GM21515 (cell line): Measurements from ENCODE around the gene CDK9.

Source experiments
- ATAC-seq: cut with Tn5 transposase; IDR thresholded peaks from one replicate; pipeline ENCODE4 v1.9.1; 2021; ENCODE audit not compliant: unreplicated experiment

CDK9 gene

DNA sequence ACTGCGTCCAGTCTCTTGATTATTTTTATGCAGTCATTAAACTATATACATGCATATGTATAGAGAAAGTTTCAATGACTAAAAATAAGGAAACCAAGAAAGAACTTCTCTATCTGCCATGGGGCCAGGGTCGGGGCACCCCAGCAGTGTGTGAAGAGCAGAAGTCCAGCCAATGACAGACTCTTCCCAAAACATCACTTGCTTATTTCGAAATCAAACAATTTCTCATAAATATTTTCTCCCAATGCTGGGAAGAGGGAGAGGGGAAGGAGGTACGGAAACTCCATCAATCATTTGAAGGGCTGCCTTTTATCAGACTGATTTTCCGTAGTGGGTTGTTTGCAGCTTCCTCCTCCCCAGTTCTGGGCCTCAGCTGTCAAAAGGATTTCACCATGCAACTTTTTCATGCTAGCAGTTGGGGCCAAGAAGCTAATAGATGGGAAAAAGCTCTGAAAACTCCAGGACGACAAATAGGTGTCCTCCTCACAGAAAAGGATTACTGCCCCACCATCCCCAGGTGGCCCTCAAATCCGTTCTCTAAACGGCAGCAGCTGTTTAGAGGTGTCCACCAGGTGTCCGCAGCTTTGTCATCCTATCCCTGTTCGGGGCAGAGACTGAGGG, 16.2 kb downstream of the CDK9 start:
- no peak for ATAC-seq

DNA sequence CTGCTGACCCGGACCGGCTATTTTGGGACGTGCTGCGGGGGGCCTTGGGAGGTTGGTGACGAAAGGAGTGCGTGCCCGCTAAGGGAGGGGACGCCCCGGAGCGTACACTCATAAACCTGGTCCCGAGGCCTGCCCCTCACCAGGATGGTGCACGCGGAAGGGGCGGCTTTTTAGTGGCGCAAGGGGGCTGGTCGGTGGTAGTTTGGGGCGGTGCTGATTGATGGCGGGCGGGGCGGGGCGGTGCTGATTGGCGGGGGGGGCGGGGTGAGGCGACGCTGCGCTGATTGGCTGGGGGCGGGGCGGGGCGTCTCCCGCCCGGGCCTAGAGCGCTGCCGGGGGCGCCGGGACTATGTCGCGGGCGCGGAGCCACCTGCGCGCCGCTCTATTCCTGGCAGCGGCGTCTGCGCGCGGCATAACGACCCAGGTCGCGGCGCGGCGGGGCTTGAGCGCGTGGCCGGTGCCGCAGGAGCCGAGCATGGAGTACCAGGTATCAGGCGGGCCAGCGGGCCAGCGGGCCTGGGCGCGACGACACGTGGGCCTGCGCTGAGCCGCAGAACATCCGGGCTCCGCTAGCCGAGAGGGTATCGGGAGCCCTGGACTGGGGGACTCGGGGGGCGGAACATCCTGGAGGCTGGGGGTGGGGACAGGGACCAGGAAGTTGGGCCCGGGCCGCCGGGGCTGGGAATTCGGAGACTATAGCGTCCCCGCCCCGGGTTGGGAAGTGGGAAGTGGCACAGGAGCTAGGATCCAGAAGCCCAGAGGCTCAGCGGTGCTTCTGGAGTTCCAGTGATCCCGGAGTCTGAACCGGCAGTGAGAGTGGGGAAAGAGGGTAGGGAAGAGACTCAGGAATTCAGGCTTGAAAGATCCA, 17.0 kb downstream of the CDK9 start, which contains the start of gene FPGS:
TSS of gene FPGS (plus strand) at position 307 of the 868 bp plus-strand sequence. CDS start at position 350, 43 bp downstream.
- peak; percentile 68 for ATAC-seq

DNA sequence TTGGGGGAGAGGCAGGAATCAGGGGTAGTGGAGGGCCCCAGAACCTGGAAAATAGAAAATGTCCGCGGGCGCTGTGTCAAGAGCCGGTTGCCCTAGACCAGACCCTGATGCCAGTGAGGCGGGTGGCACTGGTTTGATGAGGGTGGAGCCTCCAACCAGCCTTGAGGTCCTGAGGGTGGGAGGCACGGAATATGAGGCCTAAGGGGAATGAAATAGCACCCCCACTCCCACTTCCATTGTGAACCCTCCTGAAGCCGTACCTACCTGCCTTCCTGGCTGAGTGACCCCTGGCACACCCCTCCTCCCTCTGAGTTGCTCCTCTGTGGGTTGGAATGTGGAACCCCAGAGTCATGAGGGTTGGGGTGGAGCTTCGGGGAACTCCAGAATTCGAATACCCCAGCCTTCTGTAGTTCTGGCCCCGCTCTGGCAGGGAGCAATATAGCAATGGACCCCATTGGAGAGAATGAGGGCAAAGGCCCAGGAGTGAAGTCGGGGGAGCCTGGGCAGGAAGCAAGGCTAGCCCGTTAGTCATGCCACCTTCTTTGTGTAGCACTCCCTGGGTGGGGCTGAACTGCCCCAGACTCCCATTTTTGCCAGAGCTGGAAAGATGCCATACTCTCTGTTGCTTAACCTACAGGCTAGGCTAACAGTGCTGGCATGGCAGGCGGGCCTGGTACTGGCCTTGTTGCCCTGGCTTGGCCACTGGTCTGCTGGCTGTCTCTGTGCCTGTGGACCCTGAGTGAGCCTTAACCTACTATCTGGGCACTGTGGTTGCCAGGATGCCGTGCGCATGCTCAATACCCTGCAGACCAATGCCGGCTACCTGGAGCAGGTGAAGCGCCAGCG, 17.9 kb downstream of the CDK9 start:
- ATAC-seq, result no peak

DNA sequence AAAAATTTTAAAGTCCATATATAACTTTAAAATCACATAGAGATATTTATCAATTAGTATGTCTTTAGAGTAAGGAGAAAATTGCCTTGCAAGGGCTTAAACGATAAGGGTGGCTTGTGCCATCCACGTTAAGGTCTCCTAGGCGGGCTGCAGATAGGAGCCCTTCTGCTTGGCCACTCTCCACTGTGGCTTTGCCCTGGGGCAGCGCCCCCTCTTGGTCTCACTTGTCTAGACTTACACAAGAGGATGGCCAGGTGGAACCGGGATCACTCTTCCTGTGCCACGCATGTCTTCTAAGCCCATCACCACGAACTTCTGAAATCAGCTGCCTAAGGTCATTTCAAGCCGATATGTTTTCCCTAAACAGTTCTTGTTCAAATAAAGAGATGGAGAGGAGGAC, 19.8 kb downstream of the CDK9 start:
- no peak for ATAC-seq

DNA sequence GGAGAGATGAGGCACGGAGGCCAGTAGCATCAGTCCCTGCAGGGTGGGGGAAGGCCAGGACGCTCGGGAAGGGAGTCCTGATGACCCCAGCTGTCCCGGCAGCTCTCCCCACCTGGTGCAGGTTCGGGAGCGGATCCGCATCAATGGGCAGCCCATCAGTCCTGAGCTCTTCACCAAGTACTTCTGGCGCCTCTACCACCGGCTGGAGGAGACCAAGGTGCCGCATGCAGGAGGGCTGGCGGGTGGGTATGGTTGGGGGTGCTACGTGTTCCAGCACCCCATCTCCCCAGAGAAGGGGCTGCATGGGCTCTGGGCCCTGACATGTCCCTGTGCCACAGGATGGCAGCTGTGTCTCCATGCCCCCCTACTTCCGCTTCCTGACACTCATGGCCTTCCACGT, 21.0 kb downstream of the CDK9 start:
- no peak for ATAC-seq

DNA sequence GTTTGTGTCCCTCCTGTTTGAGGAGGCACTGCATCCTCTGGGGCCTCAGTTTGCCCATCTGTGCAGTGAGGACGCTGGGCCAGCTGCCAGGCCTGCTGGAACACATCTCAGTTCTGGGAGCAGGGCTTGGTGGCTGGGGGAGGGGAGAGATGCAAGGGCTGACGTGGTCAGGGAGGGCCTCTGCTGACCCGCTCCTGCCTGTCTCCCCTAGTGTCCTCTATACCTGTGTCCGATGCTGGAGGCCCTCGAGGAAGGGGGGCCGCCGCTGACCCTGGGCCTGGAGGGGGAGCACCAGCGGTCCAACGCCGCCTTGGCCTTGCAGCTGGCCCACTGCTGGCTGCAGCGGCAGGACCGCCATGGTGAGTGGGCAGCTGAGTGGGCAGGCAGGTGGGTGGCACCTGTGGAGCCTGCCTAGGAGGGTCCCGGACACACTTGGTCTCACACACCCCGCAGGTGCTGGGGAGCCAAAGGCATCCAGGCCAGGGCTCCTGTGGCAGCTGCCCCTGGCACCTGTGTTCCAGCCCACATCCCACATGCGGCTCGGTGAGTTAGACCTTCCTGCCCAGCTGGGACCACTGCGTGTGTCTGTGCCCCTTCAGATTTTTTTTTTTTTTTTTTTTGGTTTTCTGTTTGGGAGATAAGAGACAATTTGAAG, 22.6 kb downstream of the CDK9 start:
- ATAC-seq, result no peak

DNA sequence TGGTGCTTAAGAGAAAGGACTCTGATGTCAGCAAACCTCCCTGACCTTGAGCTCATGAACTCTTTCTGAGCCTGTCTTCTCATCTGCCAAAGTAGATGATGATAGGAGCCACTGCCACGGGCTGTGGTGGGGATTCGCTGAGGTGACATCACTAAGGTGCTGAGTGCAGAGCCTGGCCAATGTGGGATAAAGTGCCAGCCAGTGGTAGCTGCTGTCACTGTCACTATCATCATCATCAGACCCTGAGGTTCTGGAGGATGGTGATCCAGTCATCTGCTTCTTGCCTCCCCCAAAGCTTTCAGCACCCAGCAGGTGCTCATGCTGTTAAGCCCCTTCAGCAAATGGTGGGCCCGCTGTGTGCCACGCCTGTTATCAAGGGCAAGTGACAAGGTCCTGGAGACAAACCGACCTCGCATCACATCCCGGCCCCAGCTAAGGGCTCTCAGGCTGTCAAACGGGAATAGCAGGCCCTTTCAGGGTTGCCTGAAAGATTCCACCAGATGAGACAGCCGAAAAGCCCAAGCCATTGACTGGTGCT, 23.2 kb downstream of the CDK9 start:
- ATAC-seq, result no peak

DNA sequence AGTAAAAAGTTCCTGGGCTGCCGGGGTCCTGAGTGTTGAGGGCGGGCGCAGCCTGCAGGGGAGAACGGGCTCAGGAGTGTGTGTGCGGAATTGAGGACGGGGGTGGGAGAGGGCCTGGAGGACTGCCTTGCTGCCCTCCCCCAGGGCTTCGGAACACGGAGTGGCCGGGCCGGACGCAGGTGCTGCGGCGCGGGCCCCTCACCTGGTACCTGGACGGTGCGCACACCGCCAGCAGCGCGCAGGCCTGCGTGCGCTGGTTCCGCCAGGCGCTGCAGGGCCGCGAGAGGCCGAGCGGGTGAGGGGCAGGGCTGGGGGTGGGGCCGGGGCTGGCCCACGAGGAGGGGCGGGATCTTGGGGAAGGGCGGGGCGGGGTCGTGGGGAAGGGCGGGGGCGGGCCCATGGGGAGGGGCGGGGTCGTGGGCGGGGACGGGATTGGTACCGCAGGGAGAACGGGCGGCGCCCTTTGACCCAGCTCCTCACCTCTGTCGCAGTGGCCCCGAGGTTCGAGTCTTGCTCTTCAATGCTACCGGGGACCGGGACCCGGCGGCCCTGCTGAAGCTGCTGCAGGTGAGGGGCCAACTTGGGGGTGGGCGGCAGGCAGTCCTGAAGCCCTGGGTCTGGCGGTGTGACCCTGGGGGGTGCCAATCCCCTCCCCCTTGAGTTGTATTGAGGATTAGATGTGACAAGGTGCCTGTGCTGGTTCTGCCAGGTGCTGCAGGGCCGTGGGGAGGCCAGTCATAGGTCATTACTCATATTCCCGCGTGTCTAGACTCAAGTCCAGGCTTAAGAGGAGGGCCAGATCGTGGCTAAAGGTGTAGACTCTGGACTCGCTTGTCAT, 23.9 kb downstream of the CDK9 start:
- no peak for ATAC-seq

DNA sequence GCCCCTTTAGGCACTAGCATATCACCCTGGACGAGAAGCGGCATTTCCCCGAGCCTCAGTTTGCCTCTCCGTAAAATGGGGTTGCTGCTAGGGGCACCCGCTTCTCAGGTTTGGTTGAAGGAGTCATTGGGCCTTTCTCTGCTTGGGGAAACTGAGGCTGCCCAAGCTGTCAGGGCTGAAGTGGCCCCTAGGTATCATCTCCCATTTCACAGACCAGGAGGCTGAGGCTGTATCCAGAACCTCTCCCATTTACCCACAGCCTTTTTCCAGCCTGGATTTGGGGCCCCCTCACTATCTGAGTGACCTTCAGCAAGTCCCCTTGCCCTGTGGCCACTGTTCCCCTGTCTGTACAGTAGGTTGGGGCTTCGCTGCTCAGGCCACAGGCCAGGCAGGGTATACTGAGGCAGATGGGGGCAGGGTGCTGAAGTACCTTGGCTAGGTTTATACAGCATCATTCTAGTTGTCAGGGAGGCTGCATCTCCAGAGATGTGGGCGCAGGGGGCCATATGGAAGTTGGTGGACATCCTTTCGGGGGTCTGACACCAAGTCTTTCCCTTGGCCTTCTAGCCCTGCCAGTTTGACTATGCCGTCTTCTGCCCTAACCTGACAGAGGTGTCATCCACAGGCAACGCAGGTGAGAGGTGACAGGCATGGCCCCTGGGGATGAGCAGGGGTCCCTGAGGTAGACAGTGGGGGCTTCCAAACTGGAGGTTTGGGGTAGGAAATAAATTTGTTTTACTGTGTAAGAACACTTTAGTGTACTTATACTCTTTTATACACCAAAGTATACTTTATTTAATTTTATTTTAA, 24.7 kb downstream of the CDK9 start:
- no peak for ATAC-seq

DNA sequence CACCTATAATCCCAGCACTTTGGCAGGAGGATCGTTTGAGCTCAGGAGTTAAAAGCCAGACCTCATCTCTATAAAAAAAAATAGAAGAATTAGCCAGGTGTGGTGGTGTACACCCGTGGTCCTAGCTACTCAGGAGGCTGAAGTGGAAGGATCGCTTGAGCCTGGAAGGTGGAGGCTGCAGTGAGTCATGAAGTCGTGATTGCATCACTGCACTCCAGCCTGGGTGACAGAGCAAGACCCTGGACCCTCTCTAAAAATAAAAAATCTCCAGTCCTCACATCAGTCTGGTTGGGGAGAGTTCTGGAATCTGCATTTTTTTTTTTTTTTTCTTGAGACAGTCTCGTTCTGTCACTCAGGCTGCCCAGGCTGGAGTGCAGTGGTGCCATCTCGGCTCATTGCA, 26.2 kb downstream of the CDK9 start:
- no peak for ATAC-seq

DNA sequence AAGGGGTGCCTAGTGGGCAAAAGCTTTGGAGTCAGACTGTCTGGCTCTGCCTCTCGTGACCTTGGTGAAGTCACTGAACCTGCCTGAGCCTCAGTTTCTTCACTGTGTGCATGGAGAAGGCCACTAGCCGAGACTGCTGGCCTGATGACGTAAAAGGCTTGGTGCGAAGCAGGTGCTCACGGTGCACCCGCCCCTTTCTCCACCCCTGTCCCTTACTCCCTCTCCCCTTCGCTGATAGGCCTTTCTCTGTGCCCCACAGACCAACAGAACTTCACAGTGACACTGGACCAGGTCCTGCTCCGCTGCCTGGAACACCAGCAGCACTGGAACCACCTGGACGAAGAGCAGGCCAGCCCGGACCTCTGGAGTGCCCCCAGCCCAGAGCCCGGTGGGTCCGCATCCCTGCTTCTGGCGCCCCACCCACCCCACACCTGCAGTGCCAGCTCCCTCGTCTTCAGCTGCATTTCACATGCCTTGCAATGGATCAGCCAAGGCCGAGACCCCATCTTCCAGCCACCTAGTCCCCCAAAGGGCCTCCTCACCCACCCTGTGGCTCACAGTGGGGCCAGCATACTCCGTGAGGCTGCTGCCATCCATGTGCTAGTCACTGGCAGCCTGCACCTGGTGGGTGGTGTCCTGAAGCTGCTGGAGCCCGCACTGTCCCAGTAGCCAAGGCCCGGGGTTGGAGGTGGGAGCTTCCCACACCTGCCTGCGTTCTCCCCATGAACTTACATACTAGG, 27.3 kb downstream of the CDK9 start:
- no peak for ATAC-seq

DNA sequence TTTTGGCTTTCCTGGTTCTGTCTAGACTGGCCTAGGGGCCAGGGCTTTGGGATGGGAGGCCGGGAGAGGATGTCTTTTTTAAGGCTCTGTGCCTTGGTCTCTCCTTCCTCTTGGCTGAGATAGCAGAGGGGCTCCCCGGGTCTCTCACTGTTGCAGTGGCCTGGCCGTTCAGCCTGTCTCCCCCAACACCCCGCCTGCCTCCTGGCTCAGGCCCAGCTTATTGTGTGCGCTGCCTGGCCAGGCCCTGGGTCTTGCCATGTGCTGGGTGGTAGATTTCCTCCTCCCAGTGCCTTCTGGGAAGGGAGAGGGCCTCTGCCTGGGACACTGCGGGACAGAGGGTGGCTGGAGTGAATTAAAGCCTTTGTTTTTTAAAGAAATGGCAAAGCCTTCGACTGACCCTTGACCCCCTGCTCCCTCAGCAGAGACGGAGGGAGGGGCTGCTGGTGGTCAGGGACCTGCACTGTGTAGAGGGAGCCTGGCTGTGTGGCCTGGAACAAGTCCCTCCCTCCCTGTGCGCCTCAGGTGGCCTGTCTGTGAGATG, 27.9 kb downstream of the CDK9 start:
- ATAC-seq, result no peak

DNA sequence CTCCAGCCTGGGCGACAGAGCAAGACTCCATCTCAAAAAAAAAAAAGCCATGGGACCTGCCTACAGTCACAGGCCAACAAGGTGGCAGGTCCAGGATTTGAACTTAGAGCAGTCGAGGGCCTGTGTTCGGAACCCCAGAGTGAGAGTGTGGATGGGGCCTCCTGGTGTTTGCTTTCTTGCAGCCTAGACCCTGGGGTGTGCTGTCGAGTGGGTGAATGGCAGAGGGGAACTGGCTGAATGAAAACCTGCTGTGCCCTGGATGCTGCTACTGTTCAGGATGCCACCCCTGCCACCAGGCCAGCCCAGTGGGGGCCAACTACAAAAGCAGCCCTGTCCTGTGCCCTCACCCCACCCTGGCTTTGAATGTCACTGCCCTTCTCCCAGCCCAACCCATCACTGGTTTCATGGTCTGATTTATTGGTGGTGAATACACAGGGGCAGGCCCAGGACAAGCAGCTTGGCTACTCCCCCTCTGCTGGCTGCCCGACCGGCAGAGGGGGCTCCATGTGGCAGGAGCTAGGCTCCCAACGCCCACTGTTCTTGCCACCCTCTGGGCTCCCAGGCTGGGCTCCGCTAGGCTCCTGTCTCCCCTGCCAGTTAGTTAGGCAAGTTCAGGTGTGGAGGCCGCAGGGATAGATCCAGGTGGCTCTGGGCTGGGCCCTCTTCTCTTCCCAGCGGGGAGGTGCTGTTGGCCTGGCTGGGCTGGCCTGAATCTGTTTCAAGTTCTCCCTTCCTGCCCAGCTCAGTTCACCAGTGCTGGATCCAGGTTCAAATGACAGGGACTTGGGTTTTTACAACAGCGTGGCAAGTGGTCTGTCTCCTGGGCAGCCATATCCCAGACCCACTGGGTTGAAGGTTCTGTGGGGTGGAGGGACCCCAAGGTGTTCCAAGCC, 29.0 kb downstream of the CDK9 start:
- no peak for ATAC-seq

DNA sequence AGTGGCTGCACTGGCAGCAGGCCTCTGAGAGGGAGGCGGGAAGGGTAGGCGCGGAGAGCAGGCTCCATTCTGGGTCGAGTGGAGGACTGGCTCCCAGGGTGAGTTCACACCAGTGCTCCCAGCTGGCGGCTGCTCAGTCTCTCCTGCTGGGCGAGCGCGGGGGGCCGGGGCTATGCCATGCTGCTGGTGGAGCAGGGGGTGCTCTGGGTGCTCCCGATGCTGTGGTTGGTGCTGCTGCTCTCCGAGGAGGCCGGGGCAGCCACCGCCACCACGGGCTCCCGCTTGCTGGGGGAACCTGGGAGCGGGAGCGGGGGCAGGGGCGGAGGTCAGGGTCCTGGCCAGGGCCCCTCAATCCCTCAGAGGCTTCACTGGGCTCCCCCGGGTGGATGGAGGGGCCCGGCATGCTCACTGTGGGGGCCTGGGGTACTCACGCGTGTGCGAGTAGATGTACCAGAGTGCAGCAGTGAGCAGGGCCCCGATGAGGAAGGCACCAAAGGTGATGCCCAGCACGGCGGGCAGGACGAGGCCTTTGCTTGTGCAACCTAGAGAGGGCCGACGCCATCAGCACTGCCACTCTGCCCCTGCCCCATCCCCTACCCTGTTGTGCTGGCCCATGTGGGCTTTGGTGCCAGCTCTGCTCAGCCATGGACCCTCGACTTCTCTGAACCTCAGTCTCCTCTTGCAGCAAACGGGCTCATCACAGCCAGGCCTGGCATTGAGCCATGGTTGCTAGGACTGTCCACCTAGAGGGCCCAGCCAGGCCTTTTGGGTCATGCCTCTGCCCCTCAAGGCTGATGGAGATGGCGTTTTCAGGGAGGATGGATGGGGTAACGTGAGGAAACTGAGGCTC, 29.9 kb downstream of the CDK9 start:
- ATAC-seq, result no peak

DNA sequence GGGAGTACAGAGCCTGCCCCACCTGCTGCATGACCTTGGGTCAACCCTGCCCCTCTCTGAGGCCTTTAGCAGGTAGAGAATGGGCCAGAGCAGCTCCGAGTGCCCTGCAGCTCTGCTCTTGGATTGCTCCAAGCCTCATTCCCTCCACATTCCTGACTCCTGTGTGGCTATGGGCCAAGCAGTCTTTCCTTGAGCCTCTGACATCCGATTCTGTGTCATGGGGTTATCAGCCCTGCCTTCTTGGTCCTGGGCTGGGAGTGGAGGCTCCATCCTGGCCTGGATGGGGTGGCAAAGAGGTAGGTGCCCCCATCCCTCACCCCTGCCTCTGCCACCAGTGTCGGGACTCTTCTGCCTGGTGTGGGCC, 30.5 kb downstream of the CDK9 start:
- ATAC-seq, result no peak

DNA sequence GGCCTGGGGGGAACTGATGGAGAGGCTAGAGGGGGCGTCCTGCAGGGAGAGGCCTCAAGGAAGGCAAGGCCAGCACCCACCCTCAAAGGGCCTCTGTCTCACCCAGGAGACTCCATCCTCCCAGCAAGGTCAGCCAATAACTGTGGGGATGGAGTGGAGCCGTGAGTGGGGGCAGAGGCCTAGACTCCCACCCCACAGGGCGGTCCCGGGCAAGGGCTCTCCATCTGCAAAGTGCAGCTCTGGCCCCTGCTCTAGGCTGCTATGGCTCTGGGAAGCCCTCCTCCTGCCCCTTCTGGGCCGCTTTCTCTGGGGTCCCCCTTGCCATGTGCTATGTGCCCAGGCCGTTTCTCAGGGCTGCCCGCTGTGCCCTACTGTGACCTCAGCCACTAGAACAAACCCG, 30.9 kb downstream of the CDK9 start:
- no peak for ATAC-seq
